ENCODE data around the gene C4B. TPM values are rescaled to one million over a fixed set of nuclear protein-coding genes. Genes with fewer than 3 reads are reported as not detected.
"Not testable (repeated sequence)": the region's sequence is repeated elsewhere in the genome, so short reads cannot be mapped to it uniquely, and the experiment has no call there.

Gene C4B
- polyA plus RNA-seq, 1 donor from 2014 or later, result not detected

DNA sequence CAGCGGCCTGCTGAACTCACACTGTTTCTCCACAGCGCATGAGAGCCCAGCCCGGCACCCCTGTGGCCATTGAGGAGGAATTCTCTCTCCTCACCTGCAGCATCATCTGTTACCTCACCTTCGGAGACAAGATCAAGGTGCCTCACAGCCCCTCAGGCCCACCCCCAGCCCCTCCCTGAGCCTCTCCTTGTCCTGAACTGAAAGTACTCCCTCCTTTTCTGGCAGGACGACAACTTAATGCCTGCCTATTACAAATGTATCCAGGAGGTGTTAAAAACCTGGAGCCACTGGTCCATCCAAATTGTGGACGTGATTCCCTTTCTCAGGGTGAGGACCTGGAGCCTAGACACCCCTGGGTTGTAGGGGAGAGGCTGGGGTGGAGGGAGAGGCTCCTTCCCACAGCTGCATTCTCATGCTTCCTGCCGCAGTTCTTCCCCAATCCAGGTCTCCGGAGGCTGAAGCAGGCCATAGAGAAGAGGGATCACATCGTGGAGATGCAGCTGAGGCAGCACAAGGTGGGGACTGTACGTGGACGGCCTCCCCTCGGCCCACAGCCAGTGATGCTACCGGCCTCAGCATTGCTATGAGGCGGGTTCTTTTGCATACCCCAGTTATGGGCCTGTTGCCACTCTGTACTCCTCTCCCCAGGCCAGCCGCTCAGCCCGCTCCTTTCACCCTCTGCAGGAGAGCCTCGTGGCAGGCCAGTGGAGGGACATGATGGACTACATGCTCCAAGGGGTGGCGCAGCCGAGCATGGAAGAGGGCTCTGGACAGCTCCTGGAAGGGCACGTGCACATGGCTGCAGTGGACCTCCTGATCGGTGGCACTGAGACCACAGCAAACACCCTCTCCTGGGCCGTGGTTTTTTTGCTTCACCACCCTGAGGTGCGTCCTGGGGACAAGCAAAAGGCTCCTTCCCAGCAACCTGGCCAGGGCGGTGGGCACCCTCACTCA, 25.0 kb downstream of the C4B start:
- H3K9me3 Mint-ChIP-seq, H3K36me3 Mint-ChIP-seq, H3K27ac Mint-ChIP-seq, H3K4me1 Mint-ChIP-seq, H3K4me3 Mint-ChIP-seq, H3K27me3 Mint-ChIP-seq: not testable (repeated sequence)

DNA sequence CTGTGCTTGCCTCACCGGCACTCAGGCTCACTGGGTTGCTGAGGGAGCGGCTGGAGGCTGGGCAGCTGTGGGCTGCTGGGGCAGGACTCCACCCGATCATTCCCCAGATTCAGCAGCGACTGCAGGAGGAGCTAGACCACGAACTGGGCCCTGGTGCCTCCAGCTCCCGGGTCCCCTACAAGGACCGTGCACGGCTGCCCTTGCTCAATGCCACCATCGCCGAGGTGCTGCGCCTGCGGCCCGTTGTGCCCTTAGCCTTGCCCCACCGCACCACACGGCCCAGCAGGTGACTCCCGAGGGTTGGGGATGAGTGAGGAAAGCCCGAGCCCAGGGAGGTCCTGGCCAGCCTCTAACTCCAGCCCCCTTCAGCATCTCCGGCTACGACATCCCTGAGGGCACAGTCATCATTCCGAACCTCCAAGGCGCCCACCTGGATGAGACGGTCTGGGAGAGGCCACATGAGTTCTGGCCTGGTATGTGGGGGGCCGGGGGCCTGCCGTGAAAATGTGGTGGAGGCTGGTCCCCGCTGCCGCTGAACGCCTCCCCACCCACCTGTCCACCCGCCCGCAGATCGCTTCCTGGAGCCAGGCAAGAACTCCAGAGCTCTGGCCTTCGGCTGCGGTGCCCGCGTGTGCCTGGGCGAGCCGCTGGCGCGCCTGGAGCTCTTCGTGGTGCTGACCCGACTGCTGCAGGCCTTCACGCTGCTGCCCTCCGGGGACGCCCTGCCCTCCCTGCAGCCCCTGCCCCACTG, 25.9 kb downstream of the C4B start:
- not testable (repeated sequence) for H3K9me3 Mint-ChIP-seq, H3K27me3 Mint-ChIP-seq, H3K4me3 Mint-ChIP-seq, H3K27ac Mint-ChIP-seq, H3K4me1 Mint-ChIP-seq, H3K36me3 Mint-ChIP-seq

DNA sequence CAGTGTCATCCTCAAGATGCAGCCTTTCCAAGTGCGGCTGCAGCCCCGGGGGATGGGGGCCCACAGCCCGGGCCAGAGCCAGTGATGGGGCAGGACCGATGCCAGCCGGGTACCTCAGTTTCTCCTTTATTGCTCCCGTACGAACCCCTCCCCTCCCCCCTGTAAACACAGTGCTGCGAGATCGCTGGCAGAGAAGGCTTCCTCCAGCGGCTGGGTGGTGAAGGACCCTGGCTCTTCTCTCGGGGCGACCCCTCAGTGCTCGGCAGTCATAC, 26.4 kb downstream of the C4B start:
- not testable (repeated sequence) for H3K27me3 Mint-ChIP-seq, H3K27ac Mint-ChIP-seq, H3K4me3 Mint-ChIP-seq, H3K4me1 Mint-ChIP-seq, H3K9me3 Mint-ChIP-seq, H3K36me3 Mint-ChIP-seq

DNA sequence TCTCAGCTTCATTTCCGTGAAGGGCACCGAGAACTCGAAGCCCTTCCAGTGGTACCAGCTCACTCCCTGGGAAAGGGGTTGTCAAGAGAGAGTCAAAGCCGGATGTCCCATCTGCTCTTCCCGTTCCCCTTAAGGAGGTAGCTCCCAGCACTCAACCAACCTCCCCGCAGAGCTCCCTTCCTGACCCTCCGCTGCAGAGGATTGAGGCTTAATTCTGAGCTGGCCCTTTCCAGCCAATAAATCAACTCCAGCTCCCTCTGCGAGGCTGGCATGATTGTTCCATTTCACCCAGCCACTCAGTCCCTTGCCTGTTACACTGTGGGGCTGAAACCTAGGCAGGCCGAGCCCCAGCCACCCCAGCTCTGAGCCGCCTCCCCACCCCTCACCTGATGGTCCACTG, 26.8 kb downstream of the C4B start:
- not testable (repeated sequence) for H3K4me1 Mint-ChIP-seq, H3K9me3 Mint-ChIP-seq, H3K27ac Mint-ChIP-seq, H3K36me3 Mint-ChIP-seq, H3K27me3 Mint-ChIP-seq, H3K4me3 Mint-ChIP-seq

DNA sequence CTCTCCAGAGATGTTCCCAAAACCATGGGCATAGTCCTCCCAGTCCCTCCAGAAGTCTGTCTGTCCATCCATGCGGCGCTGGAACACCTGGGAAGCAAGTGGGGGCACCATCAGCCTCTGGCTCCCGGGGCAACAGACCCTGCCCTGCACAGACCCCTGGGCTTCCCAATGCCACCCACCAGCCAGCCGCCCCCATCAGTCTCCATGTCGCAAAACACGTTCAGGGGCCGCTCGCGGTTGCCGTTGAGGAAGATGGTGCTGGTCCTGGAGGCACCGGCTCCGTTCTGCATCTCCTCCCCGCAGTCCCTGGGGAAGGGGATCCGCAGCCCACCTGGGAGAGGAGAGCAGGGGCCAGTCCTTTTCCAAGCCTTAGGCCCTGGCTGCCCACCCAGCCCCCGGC, 27.7 kb downstream of the C4B start:
- not testable (repeated sequence) for H3K27me3 Mint-ChIP-seq, H3K27ac Mint-ChIP-seq

DNA sequence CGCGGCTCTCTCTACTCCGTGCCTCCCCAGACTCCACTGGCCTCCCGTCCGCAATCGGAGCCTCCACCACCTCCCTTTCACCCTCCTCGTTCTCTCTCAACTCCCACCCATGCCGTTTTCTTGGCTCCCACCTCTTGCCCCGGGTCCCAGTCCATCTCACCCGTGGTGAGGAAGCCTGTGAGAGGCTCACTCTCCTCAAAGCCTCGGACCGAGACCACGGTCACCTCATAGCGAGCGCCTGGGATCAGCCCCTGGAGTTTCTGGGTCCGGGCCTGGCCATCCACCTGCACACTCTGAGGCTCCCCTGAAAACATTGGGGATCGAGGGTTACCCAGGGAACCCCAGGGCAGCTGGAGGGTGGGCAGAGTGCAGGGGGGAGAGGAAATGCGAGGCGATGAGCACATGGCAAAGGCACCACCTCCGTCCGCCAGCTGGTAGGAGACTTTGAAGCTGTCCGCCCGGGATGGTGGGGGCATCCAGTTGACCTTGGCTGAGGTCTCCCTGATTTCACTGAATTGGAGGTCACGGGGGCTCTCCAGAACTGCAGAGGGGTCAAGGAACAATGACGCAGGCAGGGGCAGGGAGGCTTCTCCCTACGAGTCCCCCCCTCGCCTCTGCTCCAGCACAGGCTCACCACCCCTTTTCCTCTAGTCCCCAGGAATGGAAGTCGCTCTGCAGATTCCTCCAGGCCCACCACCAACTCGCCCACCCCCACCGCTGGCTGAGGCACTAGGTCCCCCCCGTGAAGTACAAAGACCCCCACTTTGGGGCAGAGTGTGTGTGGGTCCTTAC, 29.2 kb downstream of the C4B start:
- not testable (repeated sequence) for H3K9me3 Mint-ChIP-seq, H3K4me1 Mint-ChIP-seq, H3K36me3 Mint-ChIP-seq, H3K27ac Mint-ChIP-seq, H3K27me3 Mint-ChIP-seq, H3K4me3 Mint-ChIP-seq

More for the DNA sequence above, 27.7 kb downstream of the C4B start:
- H3K4me3 Mint-ChIP-seq, H3K9me3 Mint-ChIP-seq, H3K4me1 Mint-ChIP-seq, H3K36me3 Mint-ChIP-seq: not testable (repeated sequence)

DNA sequence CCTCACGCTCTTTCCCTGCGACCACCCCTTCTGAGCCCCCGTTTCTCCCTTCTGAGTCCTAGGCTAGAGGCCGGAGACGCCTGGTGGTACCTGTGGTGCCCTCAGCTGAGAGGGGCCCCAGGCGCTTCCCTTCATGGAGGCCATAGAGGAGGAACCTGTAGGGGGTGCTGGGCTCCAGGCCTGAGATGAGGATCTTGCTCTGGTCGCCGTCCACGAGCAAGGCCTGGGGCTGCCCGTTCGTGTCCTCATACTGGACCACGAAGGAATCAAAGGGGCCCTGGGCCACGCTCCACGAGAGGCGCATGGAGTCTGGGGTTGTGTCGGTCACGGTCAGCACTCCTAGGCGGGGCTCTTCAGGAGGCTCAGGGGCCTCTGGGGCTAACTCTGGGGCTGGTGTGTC, 30.3 kb downstream of the C4B start:
- not testable (repeated sequence) for H3K4me3 Mint-ChIP-seq, H3K27ac Mint-ChIP-seq, H3K27me3 Mint-ChIP-seq, H3K9me3 Mint-ChIP-seq, H3K36me3 Mint-ChIP-seq, H3K4me1 Mint-ChIP-seq

DNA sequence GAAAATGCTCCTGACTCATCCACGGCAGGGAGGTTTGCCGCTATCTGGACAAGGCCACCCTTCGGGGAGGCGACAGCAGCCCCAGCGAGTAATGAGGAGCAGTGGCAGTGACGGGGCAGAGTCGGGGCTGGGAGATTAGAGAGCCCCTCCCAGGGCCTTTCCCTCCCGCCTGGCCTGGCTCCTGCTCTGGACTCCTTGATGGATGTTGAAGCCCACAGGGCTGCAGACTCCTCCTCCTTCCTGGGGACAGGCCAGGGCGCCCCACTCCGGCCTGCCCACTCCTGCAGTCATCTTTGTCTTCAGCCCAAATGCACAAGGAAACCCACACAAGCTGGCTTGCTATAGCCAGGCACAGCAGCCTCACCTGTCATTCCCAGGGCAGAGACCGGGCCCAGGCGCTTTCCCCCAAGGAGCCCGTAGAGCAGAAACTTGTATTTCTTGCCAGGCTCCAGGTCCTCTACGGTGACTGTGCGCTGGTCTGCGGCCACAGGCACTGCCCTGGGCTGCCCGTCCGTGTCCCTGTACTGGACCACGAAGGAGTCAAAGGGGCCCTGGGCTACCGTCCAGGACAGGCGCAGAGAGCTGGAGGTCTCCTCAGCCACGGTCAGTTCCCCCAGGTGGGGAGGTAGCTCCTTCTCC, 31.3 kb downstream of the C4B start:
- Mint-ChIP-seq H3K27ac (no peak overlapping the region), H3K36me3 (no peaks in the 10 kb centered on the region), H3K4me1 (peaks cover 1 to 5% (median 3%) of the 10 kb centered on the region in 3 donors), H3K9me3 (no peaks in the 10 kb centered on the region), H3K27me3 (no peaks in the 10 kb centered on the region), H3K4me3 (no peak overlapping the region)

DNA sequence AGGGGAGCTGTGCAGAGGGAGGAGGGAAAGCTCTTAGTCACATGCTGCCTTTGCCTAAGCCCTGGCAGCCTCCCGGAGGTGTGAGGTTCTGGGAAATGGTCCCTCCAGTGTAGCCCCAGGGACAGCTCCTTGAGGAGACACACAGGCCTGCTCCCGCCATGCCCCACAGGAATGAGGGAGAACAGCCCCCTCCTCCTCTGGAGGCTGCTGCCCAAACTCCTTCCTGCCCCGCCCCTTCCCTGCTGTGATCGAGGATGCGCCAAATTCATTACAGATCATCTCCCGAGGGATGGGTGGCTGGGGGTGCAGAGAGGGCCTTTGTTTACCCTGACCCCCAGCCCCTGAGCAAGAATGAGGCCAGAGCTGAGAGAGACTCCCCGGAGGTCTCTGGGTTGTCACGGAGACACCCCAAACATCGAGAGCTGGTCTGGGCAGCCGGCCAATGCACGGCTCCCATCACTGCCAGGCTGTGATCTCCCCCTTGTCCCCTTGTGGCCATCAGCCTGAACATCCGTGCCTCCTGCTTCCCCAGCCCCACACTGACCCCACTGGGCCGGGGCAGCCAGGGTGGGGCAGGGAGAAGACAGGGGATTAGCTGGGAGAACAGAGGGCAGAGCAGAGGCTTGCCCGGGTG, 32.0 kb downstream of the C4B start:
- Mint-ChIP-seq H3K27me3 (no peaks in the 10 kb centered on the region), H3K4me3 (no peak overlapping the region), H3K4me1 (peaks cover 3 to 5% (median 4%) of the 10 kb centered on the region in 3 donors), H3K9me3 (no peaks in the 10 kb centered on the region), H3K36me3 (no peaks in the 10 kb centered on the region), H3K27ac (no peak overlapping the region)

DNA sequence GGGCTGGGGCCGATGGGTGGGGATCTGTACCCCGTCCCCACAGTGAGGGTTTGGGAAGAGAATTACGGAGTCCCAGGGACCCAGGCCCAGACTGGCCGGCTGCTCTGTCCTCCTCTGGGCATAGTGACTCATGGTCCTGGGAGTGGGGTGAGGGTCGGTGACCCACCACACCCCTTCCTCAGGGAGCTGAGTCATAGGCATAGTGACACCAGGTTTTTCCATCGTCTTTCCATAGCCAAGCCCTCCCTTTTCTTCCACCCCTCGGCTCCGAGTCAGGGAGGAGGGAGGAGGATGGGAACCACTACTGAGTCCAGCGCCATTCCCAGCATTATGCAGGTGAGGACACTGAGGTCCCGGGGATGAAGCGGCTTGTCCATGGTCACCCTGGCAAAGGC, 32.5 kb downstream of the C4B start:
- Mint-ChIP-seq H3K36me3 (no peaks in the 10 kb centered on the region), H3K27me3 (no peaks in the 10 kb centered on the region), H3K27ac (no peak overlapping the region), H3K9me3 (no peaks in the 10 kb centered on the region), H3K4me1 (peaks cover 3 to 5% (median 4%) of the 10 kb centered on the region in 3 donors), H3K4me3 (no peak overlapping the region)

DNA sequence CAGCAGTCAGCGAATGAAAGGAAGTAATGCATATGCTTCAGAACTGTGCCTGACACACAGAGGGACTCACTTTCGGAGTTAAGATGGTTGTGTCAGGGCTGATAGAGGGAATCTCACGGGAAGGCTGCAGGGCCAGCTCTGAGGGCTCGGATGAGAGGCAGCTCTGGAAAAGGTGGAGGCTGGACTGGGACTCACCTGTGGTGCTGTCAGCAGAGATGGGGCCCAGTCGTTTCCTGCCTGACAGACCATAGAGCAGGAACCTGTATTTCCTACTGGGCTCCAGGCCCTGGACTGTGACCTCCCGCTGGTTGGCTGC, 32.9 kb downstream of the C4B start:
- no peak overlapping the region for H3K4me3 Mint-ChIP-seq

DNA sequence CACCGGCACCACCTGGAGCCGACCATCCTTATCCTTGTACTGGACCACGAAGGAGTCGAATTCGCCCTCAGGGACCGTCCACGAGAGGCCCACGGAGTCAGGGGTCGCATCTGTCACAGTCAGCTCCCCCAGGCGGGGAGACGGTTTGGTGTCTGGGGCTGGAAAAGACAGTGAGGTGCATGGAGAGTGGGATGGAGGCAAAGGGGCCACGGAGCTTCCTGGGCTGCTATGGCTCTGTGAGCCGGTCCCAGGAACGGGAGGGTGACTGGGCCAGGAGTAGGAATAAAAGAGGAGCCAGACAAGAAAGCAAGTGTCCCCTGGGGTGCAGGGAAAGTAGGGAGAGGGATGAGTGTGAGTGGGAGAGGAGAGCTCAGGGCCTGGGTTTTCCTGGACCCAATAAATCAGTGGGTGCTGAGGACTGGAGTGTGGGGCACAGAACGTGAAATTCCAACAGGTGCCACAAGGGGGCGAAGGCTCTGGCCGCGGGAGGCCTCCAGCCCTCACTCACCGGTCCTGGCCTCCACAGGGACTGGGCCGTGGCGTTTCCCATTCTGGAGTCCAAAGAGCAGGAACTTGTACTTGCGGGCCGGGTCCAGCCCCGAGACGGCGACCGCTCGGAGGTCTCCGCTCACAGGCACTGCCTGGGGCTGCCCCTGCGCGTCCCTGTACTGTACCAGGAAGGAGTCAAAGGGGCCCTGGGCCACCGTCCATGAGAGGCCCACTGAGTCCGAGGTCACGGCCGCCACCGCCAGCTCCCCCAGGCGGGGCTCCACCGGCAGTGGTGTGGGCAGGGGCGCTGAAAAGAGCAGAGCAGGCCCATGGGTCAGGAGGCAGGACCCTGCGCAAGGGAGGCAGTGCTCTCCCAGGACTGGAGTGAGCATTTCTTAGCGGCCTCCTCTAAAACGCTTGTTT, 33.5 kb downstream of the C4B start:
- H3K27me3 Mint-ChIP-seq, result no peaks in the 10 kb centered on the region
- peaks cover 3 to 5% (median 4%) of the 10 kb centered on the region in 3 donors for H3K4me1 Mint-ChIP-seq
- no peaks in the 10 kb centered on the region for H3K36me3 Mint-ChIP-seq
- H3K27ac Mint-ChIP-seq, result no peak overlapping the region
- H3K9me3 Mint-ChIP-seq, result no peaks in the 10 kb centered on the region
- H3K4me3 Mint-ChIP-seq, result peak overlapping the region in 1 of 4 donors; percentile 5

More for the DNA sequence above, 32.9 kb downstream of the C4B start:
- Mint-ChIP-seq H3K9me3 (no peaks in the 10 kb centered on the region), H3K27me3 (no peaks in the 10 kb centered on the region), H3K36me3 (no peaks in the 10 kb centered on the region), H3K27ac (no peak overlapping the region), H3K4me1 (peaks cover 3 to 5% (median 4%) of the 10 kb centered on the region in 3 donors)

DNA sequence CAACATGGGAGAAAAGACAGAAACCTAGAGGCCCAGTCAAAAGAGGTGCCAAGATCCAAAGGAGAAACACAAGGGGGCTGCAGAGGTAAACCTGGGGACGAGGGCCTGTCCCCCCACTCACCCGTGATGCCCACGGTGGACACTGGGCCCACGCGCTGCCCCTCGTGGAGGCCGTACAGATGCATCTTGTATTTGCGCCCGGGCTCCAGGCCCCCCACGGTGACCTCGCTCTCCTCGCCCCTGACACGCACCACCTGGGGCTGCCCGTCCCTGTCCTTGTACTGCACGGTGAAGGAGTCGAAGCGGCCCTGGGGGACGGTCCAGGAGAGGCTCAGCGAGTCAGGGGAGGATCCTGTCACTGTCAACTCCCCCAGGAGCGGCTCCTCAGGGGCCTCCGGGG, 34.6 kb downstream of the C4B start:
- not testable (repeated sequence) for H3K4me1 Mint-ChIP-seq, H3K27ac Mint-ChIP-seq, H3K36me3 Mint-ChIP-seq, H3K9me3 Mint-ChIP-seq, H3K27me3 Mint-ChIP-seq, H3K4me3 Mint-ChIP-seq

DNA sequence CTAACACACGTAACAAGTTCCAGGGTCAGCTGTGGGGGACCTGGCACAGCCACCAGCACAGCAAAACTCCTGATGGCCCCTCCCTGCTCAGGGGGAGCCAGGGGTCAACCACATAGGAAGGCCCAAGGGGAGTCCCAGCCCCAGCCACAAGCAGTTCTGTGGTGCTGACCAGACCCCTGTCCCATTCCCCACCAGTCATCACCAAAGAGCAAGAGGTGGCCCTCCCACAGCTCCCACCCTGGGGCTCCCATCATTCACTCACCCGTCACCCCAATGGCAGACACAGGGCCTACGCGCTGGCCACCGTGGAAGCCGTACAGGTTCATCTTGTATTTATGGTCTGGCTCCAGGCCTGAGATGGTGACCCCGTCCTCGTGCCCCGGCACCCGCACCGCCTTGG, 35.1 kb downstream of the C4B start:
- H3K27me3 Mint-ChIP-seq, H3K4me3 Mint-ChIP-seq, H3K36me3 Mint-ChIP-seq, H3K27ac Mint-ChIP-seq, H3K9me3 Mint-ChIP-seq, H3K4me1 Mint-ChIP-seq: not testable (repeated sequence)
